GM12891 (cell line): Measurements from ENCODE around the gene RBM38.
A peak's percentile ranks its signal among the peaks of the same experiment; 100 is the strongest.

ENCODE experiments used
- DNase-seq: peaks from one replicate; pipeline ENCODE4 v3.0.0; 2011; ENCODE audit warnings: low spot score; ENCODE audit not compliant: insufficient read length
- FAIRE-seq: peaks from 2 replicates; lab custom pipeline; 2011; peaks lifted over from hg19 to GRCh38; lab: Jason Lieb, UNC
- PAX5 ChIP-seq: IDR thresholded peaks from 2 replicates; pipeline ENCODE4 v1.6.1; 2011; ENCODE audit warnings: low read length, moderate library complexity, mild to moderate bottlenecking; ENCODE audit not compliant: insufficient read depth, severe bottlenecking
- POLR2A ChIP-seq: IDR thresholded peaks from 2 replicates; pipeline ENCODE4 v1.6.1; 2011; ENCODE audit warnings: low read depth, low read length, control low read depth
- POLR2AphosphoS5 ChIP-seq: IDR thresholded peaks from 2 replicates; pipeline ENCODE4 v1.6.1; 2011; ENCODE audit warnings: low read depth, low read length, control low read depth
- POU2F2 ChIP-seq: IDR thresholded peaks from 2 replicates; pipeline ENCODE4 v1.6.1; 2011; ENCODE audit warnings: low read depth, mild to moderate bottlenecking, control low read depth, low read length, moderate library complexity
- SPI1 ChIP-seq: IDR thresholded peaks from 2 replicates; pipeline ENCODE4 v1.6.1; 2011; ENCODE audit warnings: low read depth, low read length, control low read depth
- TAF1 ChIP-seq: IDR thresholded peaks from 2 replicates; pipeline ENCODE4 v1.6.1; 2011; ENCODE audit warnings: low read depth, low read length, control low read depth

Gene RBM38

GRCh38 chr20:57398231-57398821 is 7.1 kb downstream of the RBM38 start:
- peak; percentile 84 for DNase-seq
- peak; percentile 99 for FAIRE-seq
- no peak; the same call in 1 of the 2 replicates for TF ChIP-seq POLR2A
- peak; percentile 45 for TF ChIP-seq PAX5
- no peak for TF ChIP-seq TAF1
- peak; percentile 76 for TF ChIP-seq SPI1
- peak; percentile 74 for TF ChIP-seq POU2F2
- peak; percentile 40; the same call in 1 of the 2 replicates for TF ChIP-seq POLR2AphosphoS5

DNA sequence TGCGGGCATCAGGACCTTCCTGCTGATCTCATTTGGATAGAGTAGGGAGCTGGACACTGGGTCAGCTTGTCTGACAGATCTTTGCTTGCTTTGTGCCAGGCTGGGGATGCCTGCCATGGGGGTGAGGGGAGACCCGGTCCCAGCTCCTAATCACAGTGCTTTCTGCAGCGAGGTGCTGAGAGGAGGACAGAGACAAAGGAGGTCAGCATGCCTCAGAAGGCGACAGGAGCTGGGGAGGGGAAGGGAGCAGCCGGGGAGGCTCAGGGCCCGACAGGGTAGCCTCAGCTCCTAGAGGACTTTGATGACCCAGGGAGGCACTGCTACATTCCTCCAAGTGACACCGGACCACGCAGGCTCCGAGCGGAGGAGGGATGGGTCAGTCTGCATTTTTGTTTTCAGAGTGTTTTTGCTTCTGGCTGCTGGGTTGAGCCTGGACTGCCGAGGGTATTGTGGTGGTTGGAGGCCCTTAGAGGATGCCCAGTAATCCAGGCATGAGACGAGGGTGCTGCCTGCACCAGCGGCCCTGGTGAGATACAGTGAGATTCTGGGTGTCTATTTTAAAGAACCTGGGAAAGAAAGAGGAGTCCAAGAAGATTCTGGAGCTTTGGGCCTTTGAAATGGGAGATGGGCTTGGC is 7.8 kb downstream of the RBM38 start:
- no peak for TF ChIP-seq POU2F2
- no peak for TF ChIP-seq POLR2A
- no peak for TF ChIP-seq PAX5
- TF ChIP-seq SPI1, result no peak
- no peak for TF ChIP-seq TAF1
- no peak for TF ChIP-seq POLR2AphosphoS5
- FAIRE-seq (no peak), DNase-seq (no peak)

DNA sequence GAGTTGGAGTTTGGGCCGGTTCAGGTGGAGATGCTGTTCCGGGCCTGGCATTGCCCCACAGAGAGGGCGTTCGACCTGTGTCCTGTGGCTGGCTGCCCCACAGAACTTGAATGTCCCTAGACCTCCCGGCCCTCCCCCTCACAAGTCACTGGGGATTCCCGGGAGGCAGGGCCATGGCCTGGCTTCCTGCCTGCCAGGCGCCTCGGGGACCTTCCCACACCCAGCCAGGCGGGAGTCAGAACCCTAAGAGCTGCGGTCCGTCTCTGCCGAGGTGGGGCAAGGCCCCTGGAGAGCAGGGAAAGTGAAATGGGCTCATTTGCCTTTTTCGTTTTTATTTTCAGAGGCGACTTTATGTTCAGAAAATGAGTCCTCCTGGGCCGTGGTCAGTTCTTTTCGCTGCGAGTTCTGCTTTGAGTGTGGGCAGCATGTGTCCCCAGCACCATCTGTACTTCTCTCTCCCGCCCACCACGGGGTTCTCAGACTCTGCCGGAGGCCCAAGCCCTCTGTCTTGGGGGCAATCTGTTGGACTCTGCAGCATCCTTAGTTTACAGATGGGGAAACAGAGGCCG is 8.5 kb downstream of the RBM38 start:
- TF ChIP-seq PAX5, result no peak
- TF ChIP-seq POU2F2, result peak; percentile 34; the same call in 1 of the 2 replicates
- TF ChIP-seq SPI1, result no peak
- TF ChIP-seq TAF1, result peak; percentile 41; the same call in 1 of the 2 replicates
- peak; percentile 18; the same call in 1 of the 2 replicates for TF ChIP-seq POLR2AphosphoS5
- peak; percentile 14 for TF ChIP-seq POLR2A
- FAIRE-seq (no peak), DNase-seq (no peak)

GRCh38 chr20:57400231-57400701 is 9.1 kb downstream of the RBM38 start:
- TF ChIP-seq PAX5 (no peak), POLR2A (no peak; the same call in 1 of the 2 replicates), SPI1 (no peak), POLR2AphosphoS5 (peak; percentile 11; the same call in 1 of the 2 replicates)
- FAIRE-seq, result peak; percentile 82
- DNase-seq, result no peak

DNA sequence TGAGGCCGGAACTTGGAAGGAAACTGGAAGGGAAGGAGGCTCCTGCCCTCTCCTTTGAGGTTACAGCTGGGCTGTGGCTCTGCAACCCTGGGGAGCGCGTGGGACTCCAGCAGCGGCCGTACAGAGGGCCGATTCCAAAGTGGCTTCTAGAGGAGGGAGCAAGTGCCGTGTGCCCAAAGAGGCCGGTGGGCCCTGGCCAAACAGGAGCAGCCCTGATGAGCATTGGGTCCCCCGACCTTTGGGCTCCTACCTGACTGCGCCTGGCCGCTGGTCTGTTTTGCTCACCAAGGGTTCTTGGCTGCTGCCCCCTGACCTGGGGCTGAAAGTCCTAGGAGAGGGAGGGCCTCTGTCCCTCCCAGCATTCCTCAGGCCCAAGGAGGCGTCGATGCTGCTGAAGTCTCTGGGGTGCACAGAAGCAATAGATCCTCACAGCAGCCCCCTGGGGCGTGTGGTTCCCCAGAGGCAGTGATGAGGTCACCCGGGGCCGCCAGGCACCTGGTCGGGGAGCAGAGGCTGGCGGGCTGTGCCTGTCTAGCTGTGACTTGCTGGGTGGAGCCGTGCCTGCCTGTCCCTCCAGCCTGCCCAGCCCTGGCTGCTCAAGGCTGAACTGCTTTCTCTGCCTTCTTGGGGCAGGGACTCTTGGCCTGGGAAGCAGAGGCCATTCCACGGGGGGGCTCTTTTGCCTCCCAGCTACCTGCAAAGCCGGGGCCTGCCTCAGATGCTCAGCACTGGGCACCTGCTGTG is 9.8 kb downstream of the RBM38 start:
- TF ChIP-seq SPI1, result no peak
- peak; percentile 24; the same call in 1 of the 2 replicates for TF ChIP-seq POLR2AphosphoS5
- FAIRE-seq (peak; percentile 28), DNase-seq (no peak)

DNA sequence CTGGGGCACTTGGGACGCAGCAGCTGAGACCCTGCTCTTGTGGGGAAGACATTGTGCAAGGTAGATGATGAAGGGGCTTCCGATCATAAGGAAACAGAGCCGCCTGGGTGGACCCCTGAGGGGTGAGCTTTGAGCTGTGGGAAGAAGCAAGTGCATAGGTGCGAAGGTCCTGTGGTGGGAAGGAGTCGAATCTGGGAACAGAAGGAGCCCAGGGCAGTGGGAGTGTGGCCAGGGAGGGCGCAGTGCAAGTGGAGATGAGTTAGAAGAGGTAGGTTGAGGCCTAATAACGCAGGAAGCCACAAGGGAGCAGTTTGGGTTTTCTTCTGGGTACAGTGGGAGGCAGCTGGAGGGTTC is 10.3 kb downstream of the RBM38 start:
- TF ChIP-seq TAF1, result no peak
- no peak for TF ChIP-seq POLR2A
- no peak for TF ChIP-seq POLR2AphosphoS5
- no peak for TF ChIP-seq PAX5
- no peak for TF ChIP-seq POU2F2
- no peak for DNase-seq
- no peak for FAIRE-seq

DNA sequence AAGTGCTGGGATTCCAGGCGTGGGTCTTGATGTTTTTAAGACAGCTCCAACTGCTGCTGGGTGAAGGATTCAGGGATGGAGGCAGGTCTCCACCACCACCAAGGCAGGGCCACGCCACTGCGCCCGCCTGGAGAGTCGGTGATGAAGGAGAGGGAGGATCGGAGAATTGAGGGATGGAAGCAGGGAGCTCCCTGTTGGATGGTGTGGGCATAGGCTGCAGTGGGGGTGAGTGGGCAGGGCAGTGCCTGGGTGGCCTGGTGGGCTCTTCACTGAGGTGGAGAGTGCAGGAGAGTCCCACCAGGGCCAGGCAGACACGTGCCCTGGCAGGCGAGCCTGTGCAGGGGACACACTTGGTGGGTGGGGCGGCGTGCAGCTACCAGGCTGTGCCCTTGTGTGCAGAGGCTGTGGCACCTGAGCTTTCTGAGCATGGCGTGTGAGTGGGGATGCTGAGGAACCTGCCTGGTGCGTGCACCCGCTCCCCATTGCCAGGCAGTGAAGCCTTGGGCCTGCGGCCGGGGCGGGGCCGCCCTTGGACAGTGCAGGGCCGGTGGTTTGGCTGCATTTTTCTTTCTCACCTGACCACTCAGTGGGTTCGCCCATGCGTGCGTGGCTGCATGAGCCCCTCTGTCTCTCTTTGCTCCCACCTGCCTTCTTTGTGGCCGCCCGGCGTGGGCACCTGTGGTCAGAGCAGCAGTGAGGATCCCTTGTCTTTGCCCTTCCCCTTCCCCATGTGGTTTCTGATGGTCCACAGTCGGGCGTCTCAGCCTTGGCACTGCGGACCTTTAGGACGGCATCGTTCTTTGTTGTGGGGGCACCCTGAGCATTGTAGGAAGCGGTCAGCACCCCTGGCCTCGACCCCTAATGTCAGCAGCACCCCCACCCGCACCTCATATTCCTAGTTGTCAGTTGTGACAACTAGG is 11.3 kb downstream of the RBM38 start:
- peak; percentile 59; the same call in 1 of the 2 replicates for TF ChIP-seq POLR2AphosphoS5
- TF ChIP-seq POLR2A, result no peak
- DNase-seq, result no peak
- no peak for FAIRE-seq

- no peak for TF ChIP-seq TAF1
- DNase-seq (no peak), FAIRE-seq (no peak)
These were observed 12.0 kb downstream of the RBM38 start for GRCh38 chr20:57403216-57403615.

GRCh38 chr20:57404006-57404405 is 12.8 kb downstream of the RBM38 start:
- DNase-seq (no peak), FAIRE-seq (no peak)
- TF ChIP-seq POLR2AphosphoS5 (no peak), POLR2A (peak; percentile 4; the same call in 1 of the 2 replicates)
